ENCODE results near the gene KLHDC1. TPM values are rescaled to one million over a fixed set of nuclear protein-coding genes. Genes with fewer than 3 reads are reported as not detected.
"Not testable (repeated sequence)": the region's sequence is repeated elsewhere in the genome, so short reads cannot be mapped to it uniquely, and the experiment has no call there.

Gene KLHDC1
- total RNA-seq, 1 donor from 2014 or later, result 1.1 TPM

GRCh38 chr14:49721733-49722435 is 29.0 kb downstream of the KLHDC1 start:
- intact Hi-C loops (cut with micrococcal nuclease), result not testable (repeated sequence)

- intact Hi-C loops (cut with micrococcal nuclease), result no loop called here
These were observed 34.3 kb downstream of the KLHDC1 start for GRCh38 chr14:49727171-49727570.

DNA sequence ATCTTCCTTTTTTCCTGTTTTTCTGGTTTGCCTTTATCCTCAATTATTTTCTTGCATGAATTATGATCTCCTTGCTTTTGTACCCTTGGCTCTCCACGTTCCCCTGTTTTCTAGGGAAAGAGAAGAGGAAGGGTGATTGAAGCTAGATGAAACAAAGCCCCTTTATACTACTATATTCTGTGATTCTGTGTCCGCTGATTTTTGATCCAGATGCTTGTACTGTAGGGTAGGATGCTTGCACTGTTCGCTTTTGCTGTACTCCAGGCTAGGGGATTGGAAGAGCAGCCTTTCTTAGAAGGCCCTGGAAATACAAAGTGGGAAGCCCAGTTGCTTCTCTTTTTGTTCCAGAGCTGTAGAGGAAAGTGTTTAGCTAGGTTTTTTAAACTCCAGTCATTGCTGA is 40.0 kb downstream of the KLHDC1 start:
- intact Hi-C loops (cut with micrococcal nuclease), result no loop called here

DNA sequence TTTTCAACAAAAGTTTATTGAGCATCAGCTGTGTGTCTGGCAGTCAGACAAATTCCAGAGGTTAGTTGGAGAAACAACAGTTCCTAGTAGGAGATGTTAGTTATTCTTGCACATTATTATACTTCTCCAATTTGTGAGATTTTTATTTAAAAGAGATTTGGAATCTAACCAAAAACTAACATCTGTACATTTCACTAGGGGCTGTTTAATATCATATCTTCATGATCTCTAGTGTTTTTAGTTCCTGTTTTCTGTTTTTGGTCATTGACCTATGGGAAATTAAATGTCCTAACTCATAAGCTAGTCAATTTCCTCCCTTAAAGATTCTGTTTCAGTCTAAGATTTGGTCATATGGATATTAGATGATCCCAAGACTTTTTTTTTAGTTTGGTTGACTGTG is 40.9 kb downstream of the KLHDC1 start:
- intact Hi-C loops (cut with micrococcal nuclease), result no loop called here

DNA sequence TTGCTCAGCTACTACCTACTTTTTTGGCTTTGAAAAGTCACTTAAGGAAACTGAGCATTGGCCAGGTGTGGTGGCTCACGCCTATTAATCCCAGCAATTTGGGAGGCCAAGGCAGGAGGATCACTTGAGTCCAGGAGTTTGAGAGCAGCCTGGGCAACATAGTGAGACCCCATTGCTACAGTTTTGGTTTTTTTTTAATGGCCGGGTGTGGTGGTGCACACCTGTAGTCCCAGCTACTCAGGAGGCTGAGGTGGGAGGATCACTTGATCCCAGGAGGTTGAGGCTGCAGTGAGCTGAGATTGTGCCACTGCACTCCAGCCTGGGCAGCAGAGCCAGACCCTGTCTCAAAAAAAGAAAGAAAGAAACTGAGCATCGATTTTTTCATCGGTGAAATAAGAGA is 42.7 kb downstream of the KLHDC1 start:
- intact Hi-C loops (cut with micrococcal nuclease), result not testable (repeated sequence)

- intact Hi-C loops (cut with micrococcal nuclease), result no loop called here
These were observed 52.3 kb downstream of the KLHDC1 start for GRCh38 chr14:49745191-49745590.

DNA sequence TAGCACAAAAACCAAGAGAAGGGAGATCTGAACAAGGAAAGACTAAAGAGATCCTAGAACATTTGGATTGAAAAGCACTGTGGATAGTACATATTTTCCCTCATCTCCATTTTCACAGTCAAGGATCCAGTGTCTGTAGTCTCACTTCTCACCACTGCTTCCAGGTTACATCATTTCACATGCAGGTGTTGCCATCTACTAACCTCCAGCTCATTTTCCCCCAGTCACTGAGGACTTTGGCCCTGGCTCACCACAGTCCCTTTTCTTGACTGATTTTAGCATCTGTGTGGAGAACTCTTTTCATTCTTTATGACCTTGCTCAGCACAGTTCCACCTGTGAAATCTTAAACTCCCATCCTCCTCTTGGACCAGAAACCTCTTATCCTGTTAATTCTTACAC is 53.6 kb downstream of the KLHDC1 start:
- intact Hi-C loops (cut with micrococcal nuclease), result not testable (repeated sequence)

DNA sequence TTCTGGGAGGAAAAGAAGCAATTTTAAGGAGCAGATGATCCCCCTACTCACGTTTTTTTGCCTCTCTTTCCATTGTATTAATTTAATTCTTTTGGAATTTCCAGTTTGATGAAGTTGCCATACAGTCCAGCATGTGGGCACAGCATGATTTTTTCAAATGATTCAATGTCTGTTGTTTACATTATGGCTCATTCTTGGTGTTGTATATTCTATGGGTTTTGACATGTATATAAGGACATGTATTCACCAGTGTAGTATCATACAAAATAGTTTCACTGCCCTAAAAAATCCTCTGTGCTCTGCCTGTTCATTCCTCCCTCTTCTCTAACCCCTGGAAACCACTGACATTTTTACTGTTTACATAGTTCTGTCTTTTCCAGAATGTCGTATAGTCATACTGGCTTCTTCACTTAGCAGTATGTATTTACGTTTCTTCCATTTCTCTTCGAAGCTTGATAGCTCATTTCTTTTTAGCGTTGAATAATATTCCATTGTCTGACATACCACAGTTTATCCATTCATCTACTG is 61.7 kb downstream of the KLHDC1 start:
- intact Hi-C loops (cut with micrococcal nuclease), result no loop called here

DNA sequence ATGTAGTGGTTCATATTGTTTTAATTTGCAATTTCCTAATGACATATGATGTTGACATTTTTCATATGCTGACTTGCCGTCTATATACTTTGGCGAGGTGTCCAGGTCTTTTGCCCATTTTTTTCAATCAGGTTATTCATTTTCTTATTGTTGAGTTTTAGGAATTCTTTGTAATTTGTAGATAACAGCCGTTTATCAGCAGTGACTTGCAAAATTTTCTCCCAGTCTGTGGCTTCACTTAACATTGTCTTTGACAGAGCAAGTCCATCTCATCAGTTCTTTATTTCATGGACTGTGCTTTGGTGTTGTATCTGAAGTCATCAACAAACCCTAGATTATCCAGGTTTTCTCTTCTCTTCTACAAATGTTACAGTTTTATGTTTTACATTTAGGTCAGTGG is 62.5 kb downstream of the KLHDC1 start:
- intact Hi-C loops (cut with micrococcal nuclease), result no loop called here

DNA sequence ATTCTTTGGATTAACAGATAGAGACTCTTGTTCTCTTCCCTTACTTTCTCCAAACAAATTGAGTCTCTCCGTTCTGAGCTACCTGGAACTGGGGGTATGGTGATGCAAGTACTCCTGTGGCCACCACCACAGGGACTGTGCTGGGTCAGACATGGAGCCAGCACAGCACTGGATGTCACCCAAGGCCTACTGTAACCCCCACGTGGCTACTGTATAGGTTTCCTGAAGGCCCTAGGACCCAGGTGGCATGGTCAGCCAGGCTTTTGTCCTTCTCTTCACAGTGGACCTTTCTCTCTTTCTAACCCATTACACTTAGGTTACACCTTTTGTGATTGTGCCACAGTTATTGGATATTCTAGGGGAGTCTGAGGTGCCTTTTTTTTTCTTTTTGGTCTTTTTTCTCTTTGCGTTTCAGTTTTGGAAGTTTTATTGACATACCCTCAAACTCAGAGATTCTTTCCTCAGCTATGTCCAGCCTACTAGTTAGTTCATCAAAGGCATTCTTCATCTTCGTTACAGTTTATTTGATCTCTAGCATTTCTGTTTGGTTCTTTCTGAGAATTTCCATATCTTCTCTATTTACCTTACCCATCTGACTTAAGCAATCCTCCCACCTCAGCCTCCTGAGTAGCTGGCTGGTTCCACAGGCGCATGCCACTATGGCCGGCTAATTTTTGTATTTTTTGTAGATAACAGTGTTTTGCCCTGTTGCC is 69.1 kb downstream of the KLHDC1 start:
- intact Hi-C loops (cut with micrococcal nuclease), result no loop called here

GRCh38 chr14:49766839-49767238 is 73.9 kb downstream of the KLHDC1 start:
- intact Hi-C loops (cut with micrococcal nuclease), result loop anchor here (1.0 to 5.0 kb wide), 9 partner anchors 79 to 765 kb away; partner anchors contain the start of genes MAP4K5, NEMF, POLE2 and RPS29

DNA sequence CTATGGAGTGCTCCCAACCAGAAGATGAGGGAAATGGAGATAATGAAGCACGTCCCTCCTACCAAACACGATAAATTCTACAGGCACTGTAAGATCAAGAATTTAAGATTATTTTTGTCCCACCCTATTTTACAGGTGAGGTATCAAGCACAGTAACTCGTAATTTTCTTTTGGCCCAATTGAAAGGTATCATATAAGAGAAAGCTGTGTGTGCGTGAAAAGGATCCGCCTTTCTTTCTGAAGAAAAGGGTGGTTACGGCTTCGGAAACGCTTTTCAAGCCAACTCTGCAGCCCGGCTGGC is 74.3 kb downstream of the KLHDC1 start:
- intact Hi-C loops (cut with micrococcal nuclease), result loop anchor here (1.0 to 5.0 kb wide), 9 partner anchors 79 to 765 kb away; partner anchors contain the start of genes MAP4K5, NEMF, POLE2 and RPS29

GRCh38 chr14:49767571-49768300 is 74.8 kb downstream of the KLHDC1 start, which contains the start of gene KLHDC2:
Gene KLHDC2, plus strand, starts transcription at chr14:49768153. Its CDS starts 316 bp downstream, at chr14:49768469.
- intact Hi-C loops (cut with micrococcal nuclease), result loop anchor here (1.0 to 5.0 kb wide), 12 partner anchors 74 to 765 kb away; partner anchors contain the start of genes KLHDC1, MAP4K5, MGAT2 and NEMF

GRCh38 chr14:49768301-49769121 is 75.6 kb downstream of the KLHDC1 start:
- intact Hi-C loops (cut with micrococcal nuclease), result loop anchor here (1.0 to 5.0 kb wide), 7 partner anchors 75 to 764 kb away; partner anchors contain the start of genes KLHDC1, MAP4K5, MGAT2 and RPL36AL

GRCh38 chr14:49769171-49769570 is 76.3 kb downstream of the KLHDC1 start:
- intact Hi-C loops (cut with micrococcal nuclease), result loop anchor here (5.0 kb wide), 4 partner anchors 233 to 763 kb away; partner anchors contain the start of genes MAP4K5 and SOS2

DNA sequence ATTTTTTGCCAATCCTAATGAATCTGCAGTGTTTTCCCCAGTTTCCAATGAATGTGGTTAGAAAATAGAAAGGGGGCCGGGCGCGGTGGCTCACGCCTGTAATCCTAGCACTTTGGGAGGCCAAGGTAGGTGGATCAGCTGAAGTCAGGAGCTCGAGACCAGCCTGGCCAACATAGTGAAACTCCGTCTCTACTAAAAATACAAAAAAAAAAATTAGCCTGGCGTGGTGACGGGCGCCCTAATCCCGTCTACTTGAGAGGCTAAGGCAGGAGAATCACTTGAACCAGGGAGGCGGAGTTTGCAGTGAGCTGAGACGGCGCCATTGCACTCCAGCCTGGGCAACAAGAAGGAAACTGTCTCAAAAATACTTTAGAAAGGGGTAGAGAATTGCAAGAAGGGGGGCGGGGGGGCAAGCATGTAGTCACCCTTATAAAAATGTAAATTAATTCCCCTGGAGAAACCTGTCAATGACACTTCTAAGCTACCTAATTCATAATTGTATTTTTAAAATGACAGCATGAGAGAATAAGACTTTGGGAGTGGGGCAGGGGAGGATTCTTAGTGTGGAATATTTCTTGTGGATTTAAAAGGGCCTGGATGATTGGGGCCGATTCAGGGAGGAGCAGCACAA is 76.8 kb downstream of the KLHDC1 start:
- intact Hi-C loops (cut with micrococcal nuclease), result loop anchor here (5.0 kb wide), 4 partner anchors 233 to 763 kb away; partner anchors contain the start of genes MAP4K5 and SOS2

GRCh38 chr14:49770212-49770817 is 77.4 kb downstream of the KLHDC1 start:
- intact Hi-C loops (cut with micrococcal nuclease), result no loop called here

DNA sequence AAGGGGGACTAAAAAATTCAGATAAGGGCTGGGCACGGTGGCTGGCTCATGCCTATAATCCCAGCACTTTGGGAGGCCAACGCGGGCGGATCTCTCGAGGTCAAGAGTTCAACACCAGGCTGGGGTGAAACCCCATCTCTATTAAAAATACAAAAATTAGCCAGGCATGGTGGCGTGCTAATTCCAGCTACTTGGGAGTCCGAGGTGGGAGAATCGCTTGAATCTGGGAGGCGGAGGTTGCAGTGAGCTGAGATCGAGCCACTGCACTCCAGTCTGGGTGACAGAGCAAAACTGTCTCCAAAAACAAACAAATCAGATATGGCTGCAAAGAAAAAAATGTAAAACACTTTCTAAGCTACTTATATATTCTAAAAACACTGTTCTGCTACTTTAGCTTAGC is 78.8 kb downstream of the KLHDC1 start:
- intact Hi-C loops (cut with micrococcal nuclease), result not testable (repeated sequence)

DNA sequence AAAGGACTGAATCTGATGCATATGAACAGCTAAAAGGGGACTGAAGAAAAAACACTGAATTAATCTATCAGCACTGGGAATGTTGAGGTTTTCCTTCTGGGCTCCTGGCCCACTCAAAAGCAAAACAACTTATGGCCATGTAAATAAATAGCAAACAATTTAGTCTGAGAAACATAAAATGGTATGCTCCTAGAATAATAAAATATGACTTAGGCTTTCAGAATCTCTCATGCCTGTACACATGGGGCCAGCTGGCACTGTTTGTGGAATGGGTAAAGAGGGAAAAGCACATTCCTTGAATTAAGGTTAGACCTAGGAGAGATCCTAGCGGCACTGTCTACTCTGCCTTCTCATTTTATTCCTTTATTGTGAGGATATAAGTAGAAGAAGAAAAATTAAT is 81.2 kb downstream of the KLHDC1 start:
- intact Hi-C loops (cut with micrococcal nuclease), result no loop called here

GRCh38 chr14:49778421-49778820 is 85.5 kb downstream of the KLHDC1 start:
- intact Hi-C loops (cut with micrococcal nuclease), result no loop called here
